ENCODE measurements around the gene JAZF1. TPM values are rescaled to one million over a fixed set of nuclear protein-coding genes. Genes with fewer than 3 reads are reported as not detected.
A peak's percentile ranks its signal among the peaks of the same experiment; 100 is the strongest.

The JAZF1 gene
- total RNA-seq, 8 experiments from 2014 or later, result 6.5 to 68.8 (median 17.6) TPM

DNA sequence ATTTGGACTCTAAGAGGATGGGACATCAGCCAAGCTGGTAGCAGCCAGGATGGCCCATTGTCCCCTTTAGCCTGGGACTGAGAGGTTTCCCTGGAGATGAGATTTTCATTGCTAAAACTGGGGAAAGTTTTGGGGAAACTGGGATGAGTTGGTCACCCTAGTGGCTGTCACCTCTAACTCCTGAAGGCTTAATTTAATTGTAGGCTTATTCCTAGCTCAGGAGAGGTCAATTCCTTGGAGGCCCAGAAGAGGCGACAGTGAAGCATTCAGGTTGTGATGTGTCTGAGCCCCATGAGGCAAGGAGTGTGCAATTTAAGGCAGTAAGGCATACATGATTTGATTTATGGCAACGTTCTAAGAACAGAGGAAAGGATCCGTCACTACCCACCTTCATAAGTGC, 24.9 kb upstream of the JAZF1 start:
- 54 to 100% (median 80%) methylated on average over 1 to 3 of the region's 3 CpGs; no CpG with 5 or more reads in 1 of the 10 experiments for WGBS, 10 experiments
- Histone ChIP-seq H3K27ac (no peak overlapping the region), H3K4me3 (no peak overlapping the region), H3K4me1 (replicated peaks in 1 of 2) (no peaks in the 10 kb centered on the region)
- no peak for ATAC-seq (replicated peaks in 6 of 8)
- in situ Hi-C loops (cut with MboI; ENCODE audit: low pct_unique_long_range_greater_than_20kb in 2 of 9, low sequenced_read_pairs in 9 of 9, unreplicated experiment in 9 of 9), result no loop called here

DNA sequence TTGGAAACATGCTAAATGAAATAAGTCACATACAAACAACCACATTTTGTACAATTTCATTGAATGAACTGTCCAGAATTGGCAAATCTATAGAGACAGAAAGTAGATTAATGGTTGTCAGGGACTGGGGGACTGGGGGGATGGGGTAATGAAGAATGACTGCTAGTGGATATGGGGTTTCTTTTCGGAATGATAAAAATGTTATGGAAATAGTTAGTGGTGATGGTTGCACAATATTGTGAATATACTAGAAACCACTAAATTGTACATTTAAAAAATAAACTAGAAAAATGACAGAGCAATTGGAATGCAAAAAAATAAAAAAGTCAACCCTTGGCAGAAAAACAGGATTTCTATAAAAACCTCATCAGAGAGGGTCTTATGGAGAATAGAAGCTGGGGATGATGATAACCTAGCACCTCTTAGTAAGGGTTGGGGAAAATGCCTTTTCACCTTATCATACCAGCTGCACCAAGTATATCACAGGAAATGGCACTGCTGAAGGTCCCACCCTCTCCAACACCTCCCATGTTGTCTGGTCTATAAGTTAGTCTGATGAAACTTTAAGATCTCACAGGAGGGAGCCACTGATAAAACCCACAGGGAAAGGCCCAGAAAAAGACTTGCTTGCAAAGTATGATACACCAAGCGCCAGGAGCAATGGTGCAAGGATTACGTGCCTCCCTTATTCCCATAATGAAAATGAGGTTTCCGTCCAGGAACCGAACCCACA, 23.1 kb upstream of the JAZF1 start:
- no peak for ATAC-seq (replicated peaks in 6 of 8)
- H3K4me3 ChIP-seq, result no peak overlapping the region
- 57 to 100% (median 97%) methylated on average over 1 to 5 of the region's 5 CpGs for WGBS, 10 experiments
- H3K4me1 ChIP-seq (replicated peaks in 1 of 2), result no peaks in the 10 kb centered on the region
- H3K27ac ChIP-seq, result no peak overlapping the region
- in situ Hi-C loops (cut with MboI; ENCODE audit: low pct_unique_long_range_greater_than_20kb in 2 of 9, low sequenced_read_pairs in 9 of 9, unreplicated experiment in 9 of 9), result no loop called here

DNA sequence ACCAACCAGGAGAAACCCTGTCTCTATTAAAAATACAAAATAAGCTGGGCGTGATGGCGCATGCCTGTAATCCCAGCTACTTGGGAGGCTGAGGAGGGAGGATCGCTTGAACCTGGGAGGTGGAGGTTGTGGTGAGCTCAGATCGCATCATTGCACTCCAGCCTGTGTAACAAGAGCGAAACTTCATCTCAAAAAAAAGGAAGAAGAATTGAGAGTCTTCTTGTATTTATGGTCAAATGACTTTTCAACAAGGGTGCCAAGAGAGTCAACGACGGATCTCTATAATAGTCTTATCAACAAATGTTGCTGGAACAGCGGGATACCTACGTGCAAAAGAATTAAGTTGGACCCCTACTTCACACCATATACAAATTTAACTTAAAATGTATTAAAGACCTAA, 21.6 kb upstream of the JAZF1 start:
- in situ Hi-C loops (cut with MboI; ENCODE audit: low pct_unique_long_range_greater_than_20kb in 2 of 9, low sequenced_read_pairs in 9 of 9, unreplicated experiment in 9 of 9), result no loop called here
- H3K4me3 ChIP-seq, result no peak overlapping the region
- no peak overlapping the region for H3K27ac ChIP-seq
- WGBS, 10 experiments, result 83 to 100% (median 96%) methylated on average over 1 to 9 of the region's 9 CpGs; no CpG with 5 or more reads in 1 of the 10 experiments
- ATAC-seq (replicated peaks in 6 of 8), result no peak
- no peaks in the 10 kb centered on the region for H3K4me1 ChIP-seq (replicated peaks in 1 of 2)

DNA sequence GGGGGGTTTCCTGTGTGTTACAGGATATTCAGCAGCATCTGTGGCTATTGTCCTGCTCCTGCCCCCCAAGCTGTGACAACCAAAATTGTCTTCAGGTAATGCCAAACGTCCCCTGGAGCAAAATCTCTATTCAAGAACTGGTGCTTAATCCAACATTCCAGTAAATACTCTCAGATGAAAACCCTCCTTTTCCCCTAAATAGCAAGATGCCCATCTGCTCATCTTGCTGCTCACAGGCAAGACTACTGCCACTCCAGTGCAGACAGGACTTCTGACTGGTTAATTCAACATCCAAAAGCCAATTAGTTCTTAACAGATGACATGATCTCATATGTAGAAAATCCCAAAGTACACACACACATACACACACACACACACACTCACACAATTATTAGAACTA, 20.5 kb upstream of the JAZF1 start:
- no peaks in the 10 kb centered on the region for H3K4me1 ChIP-seq (replicated peaks in 1 of 2)
- H3K27ac ChIP-seq, result no peak overlapping the region
- 17 to 44% (median 29%) methylated on average over 1 of the region's 1 CpG; no CpG with 5 or more reads in 7 of the 10 experiments for WGBS, 10 experiments
- H3K4me3 ChIP-seq, result no peak overlapping the region
- ATAC-seq (replicated peaks in 6 of 8), result peak in 1 of 8 experiments; percentile 53
- in situ Hi-C loops (cut with MboI; ENCODE audit: low pct_unique_long_range_greater_than_20kb in 2 of 9, low sequenced_read_pairs in 9 of 9, unreplicated experiment in 9 of 9), result no loop called here

DNA sequence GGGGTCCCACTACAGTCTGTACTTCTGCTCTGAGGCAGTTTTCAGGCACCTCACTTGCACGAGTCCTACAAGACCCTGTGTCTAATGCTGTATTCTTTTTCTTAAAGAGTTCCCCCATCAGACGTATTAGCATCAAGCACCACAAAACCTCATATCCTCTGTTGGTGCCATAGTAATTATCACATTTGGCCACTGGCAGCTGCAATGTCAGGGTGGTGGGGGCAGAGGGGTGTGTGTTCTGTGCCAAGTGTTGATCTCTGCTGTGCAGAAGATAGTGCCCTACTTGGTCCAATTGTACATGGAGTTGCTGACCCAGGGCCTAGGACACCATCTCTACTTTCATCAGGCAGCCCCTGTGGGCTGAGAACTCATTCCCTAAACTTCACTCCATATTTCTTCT, 20.0 kb upstream of the JAZF1 start:
- ATAC-seq (replicated peaks in 6 of 8), result no peak
- no peak overlapping the region for H3K27ac ChIP-seq
- in situ Hi-C loops (cut with MboI; ENCODE audit: low pct_unique_long_range_greater_than_20kb in 2 of 9, low sequenced_read_pairs in 9 of 9, unreplicated experiment in 9 of 9), result no loop called here
- no peak overlapping the region for H3K4me3 ChIP-seq
- 20 to 100% (median 87%) methylated on average over 1 to 2 of the region's 2 CpGs; no CpG with 5 or more reads in 3 of the 10 experiments for WGBS, 10 experiments
- no peaks in the 10 kb centered on the region for H3K4me1 ChIP-seq (replicated peaks in 1 of 2)

DNA sequence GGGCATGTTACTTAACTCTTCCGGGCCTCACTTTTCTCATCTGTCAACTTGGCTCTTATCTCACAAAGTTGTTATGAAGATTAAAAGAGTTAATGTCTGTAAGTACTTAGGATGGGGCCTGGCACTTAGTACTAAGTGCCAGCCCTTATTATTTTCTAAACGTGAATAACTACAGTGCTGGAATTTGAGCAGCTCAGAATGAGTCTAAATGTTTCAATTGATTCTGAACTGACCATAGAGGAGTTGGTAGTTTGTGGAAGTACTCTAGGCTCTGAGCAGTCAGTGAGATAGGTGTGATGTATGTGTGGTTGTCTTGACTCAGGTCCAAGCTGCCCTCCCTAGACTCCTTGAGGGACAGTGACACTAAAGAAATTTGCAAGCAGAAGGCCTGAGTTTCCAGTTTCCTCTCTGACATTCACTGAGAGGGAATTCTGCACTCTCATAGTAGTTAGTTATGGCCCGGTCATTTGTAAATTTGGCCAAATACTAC, 18.5 kb upstream of the JAZF1 start:
- no peaks in the 10 kb centered on the region for H3K4me1 ChIP-seq (replicated peaks in 1 of 2)
- H3K27ac ChIP-seq, result no peak overlapping the region
- H3K4me3 ChIP-seq, result no peak overlapping the region
- in situ Hi-C loops (cut with MboI; ENCODE audit: low pct_unique_long_range_greater_than_20kb in 2 of 9, low sequenced_read_pairs in 9 of 9, unreplicated experiment in 9 of 9), result loop anchor here in 1 of 9 experiments (25.0 kb wide), 1 partner anchor 663 kb away; no protein-coding TSS in a partner anchor
- WGBS, 10 experiments, result 51 to 100% (median 87%) methylated on average over 1 to 3 of the region's 3 CpGs
- ATAC-seq (replicated peaks in 6 of 8), result no peak

DNA sequence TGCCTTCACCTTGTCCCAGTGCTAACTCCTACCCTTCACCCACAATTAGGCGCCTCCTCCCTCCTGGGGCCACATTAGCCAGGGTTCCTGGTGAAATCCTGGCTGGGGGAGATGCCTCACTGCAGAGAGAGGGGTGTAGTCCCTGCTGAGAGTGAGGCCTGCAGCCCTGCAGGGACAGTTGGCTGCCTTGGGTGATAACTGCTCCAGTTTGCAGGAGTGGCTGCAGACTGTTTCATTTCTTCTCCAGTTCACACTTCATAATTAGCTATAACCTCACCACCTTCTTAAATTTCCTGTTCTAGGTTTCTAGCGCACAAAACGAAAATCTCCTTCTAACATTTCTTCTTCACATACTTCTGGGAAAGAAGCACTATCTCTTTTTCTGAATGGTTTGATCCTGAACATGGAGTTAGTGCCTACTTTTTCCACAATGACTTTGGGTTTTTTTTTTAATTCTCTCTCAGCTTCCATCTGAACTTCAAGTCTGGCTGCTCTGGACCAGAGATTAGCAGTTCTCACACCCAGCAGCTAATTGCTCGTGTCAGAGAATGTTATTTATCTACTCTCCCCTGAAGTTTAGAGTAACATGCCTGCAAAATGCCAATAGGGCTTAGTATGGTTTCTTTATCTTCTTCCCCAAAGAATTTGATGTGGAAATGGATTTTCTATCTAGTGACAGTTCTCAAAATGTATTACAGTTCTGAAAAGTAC, 15.5 kb upstream of the JAZF1 start:
- no peak overlapping the region for H3K4me3 ChIP-seq
- no peak overlapping the region for H3K27ac ChIP-seq
- ATAC-seq (replicated peaks in 6 of 8), result no peak
- H3K4me1 ChIP-seq (replicated peaks in 1 of 2), result no peaks in the 10 kb centered on the region
- in situ Hi-C loops (cut with MboI; ENCODE audit: low pct_unique_long_range_greater_than_20kb in 2 of 9, low sequenced_read_pairs in 9 of 9, unreplicated experiment in 9 of 9), result loop anchor here in 1 of 9 experiments (25.0 kb wide), 1 partner anchor 666 kb away; no protein-coding TSS in a partner anchor
- 61 to 93% (median 79%) methylated on average over 1 to 3 of the region's 4 CpGs for WGBS, 10 experiments

DNA sequence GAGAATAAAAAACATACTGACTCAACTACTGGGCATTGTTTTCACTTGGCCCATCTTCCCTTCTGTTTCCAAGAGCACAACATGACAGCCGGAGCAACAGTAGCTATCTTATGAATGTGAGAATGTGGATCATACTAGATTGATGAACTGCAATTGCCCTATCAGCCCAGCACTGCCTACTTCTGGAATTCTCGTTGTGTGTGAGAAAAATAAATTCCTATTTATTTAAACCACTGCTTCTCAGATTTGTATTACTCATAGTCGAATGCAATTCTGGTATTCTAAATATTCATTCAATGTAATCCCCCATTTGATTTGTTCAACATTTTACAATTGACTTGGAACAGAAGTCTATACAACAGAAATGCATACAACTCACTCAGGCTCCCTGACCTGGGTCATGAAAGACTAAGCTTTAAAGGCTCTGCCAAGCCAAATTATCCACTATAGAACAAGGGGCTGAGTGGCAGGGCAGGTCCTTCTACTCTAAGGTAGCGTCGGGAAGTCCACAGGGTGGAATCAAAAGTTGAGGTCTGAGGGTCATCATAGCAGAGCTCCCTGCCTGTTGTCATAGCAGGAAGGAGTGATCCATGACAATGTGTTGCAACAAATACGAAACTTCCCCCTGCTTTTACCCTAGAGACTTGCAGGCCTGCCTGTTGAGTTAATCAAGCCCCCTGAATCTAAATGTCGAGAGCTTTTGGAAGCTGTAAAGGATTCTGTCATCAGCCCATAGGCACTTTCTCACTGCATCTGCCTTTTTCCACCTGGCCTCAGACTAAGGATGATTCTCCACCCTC, 12.4 kb upstream of the JAZF1 start:
- peak in 3 of 8 experiments; percentile 61 to 79 (median 61) for ATAC-seq (replicated peaks in 6 of 8)
- no peak overlapping the region for H3K4me3 ChIP-seq
- in situ Hi-C loops (cut with MboI; ENCODE audit: low pct_unique_long_range_greater_than_20kb in 2 of 9, low sequenced_read_pairs in 9 of 9, unreplicated experiment in 9 of 9), result loop anchor here in 1 of 9 experiments (25.0 kb wide), 1 partner anchor 669 kb away; no protein-coding TSS in a partner anchor
- WGBS, 10 experiments, result 0 to 89% (median 66%) methylated on average over 1 to 6 of the region's 7 CpGs; no CpG with 5 or more reads in 1 of the 10 experiments
- no peak overlapping the region for H3K27ac ChIP-seq
- H3K4me1 ChIP-seq (replicated peaks in 1 of 2), result no peaks in the 10 kb centered on the region

DNA sequence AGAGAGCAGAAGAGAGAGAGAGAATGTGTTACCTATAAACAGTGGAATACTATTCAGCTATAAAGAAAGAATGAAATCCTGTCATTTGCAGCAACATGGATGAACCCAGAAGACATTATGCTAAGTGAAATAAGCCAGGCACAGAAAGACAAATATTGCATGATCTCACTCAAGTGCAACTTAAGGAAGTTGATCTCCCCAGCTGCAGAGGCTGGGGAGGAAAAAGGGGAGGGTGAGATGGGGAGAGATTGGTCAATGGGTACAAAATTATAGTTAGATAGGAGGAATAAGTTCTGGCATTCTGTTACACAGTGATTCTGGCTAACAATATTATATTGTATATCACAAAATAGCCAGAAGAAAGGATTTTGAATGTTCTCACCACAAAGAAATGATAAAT, 11.2 kb upstream of the JAZF1 start:
- H3K27ac ChIP-seq, result no peak overlapping the region
- H3K4me1 ChIP-seq (replicated peaks in 1 of 2), result no peaks in the 10 kb centered on the region
- in situ Hi-C loops (cut with MboI; ENCODE audit: low pct_unique_long_range_greater_than_20kb in 2 of 9, low sequenced_read_pairs in 9 of 9, unreplicated experiment in 9 of 9), result loop anchor here in 1 of 9 experiments (25.0 kb wide), 1 partner anchor 671 kb away; no protein-coding TSS in a partner anchor
- ATAC-seq (replicated peaks in 6 of 8), result no peak
- no peak overlapping the region for H3K4me3 ChIP-seq

DNA sequence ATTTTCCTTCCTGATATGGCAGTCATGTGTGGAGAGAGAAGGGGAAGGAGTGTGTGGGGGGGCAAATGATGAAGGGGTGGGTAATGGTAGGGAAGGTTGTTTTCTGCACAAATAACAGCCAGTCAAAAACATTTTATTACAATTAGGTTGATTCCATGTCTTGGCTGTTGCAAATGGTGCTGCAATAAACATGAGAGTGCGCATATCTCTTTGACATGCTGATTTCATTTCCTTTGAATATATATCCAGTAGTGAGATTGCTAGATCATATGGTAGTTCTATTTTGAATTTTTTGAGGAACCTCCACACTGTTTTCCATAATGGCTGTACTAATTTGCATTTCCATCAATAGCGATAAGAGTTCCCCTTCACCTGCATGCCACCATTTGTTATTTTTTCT, 10.6 kb upstream of the JAZF1 start:
- Histone ChIP-seq H3K27ac (no peak overlapping the region), H3K4me1 (replicated peaks in 1 of 2) (no peaks in the 10 kb centered on the region), H3K4me3 (no peak overlapping the region)
- 50 to 100% (median 95%) methylated on average over 1 to 2 of the region's 2 CpGs; no CpG with 5 or more reads in 1 of the 10 experiments for WGBS, 10 experiments
- in situ Hi-C loops (cut with MboI; ENCODE audit: low pct_unique_long_range_greater_than_20kb in 2 of 9, low sequenced_read_pairs in 9 of 9, unreplicated experiment in 9 of 9), result loop anchor here in 1 of 9 experiments (25.0 kb wide), 1 partner anchor 671 kb away; no protein-coding TSS in a partner anchor
- ATAC-seq (replicated peaks in 6 of 8), result peak in 4 of 8 experiments; percentile 46 to 64 (median 60)

DNA sequence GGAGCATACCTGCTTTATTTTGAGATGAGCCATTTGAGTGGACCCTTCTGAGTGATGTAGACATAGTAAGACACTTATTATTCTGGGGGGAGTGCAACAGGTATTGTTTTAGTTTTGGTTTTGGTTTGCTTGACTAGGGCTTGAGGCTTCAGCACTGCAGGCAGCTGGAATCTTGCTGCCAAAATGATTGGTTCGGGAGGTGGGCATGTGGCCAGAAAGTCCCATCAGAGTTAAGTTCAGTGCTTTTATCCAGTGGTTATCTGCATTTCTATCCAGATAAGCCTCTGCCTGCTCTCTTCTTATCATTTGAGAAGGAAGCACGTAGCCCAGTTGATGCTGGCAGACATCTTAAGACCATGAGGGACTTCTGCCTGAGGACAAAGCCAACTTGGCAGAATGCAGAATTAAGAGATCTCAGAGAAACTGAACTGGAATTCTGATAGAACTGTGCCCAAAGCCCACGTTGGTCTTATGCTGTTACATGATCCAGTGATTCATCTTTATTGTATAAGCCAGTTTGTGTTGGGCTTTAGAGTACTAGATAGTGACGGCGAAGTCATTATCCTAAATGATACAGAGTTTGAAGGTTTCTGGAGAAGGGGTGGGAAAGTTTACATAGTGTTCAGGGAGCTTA, 9.6 kb upstream of the JAZF1 start:
- H3K27ac ChIP-seq, result no peak overlapping the region
- in situ Hi-C loops (cut with MboI; ENCODE audit: low pct_unique_long_range_greater_than_20kb in 2 of 9, low sequenced_read_pairs in 9 of 9, unreplicated experiment in 9 of 9), result loop anchor here in 1 of 9 experiments (25.0 kb wide), 1 partner anchor 672 kb away; no protein-coding TSS in a partner anchor
- no peak overlapping the region for H3K4me3 ChIP-seq
- ATAC-seq (replicated peaks in 6 of 8), result no peak
- 50 to 91% (median 66%) methylated on average over 1 to 5 of the region's 5 CpGs; no CpG with 5 or more reads in 3 of the 10 experiments for WGBS, 10 experiments
- no peaks in the 10 kb centered on the region for H3K4me1 ChIP-seq (replicated peaks in 1 of 2)

DNA sequence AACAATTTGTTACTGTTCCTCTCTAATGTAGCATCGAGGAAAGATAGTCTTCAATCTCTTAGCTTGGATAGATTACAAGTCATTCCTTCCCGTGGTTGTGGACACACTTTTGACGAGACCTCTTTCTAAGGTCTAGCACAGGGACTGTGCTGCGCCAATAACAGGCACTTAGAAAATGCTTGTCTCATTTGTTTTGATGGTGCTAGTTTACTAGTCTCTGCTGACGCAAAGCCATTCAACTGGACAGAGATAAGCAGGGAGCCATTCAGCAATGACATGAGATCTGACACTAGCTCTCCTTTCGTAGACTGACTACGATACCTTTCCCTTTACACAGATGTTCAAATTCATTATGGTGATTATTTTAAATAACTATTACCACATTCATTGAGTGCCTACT, 6.4 kb upstream of the JAZF1 start:
- 82 to 100% (median 92%) methylated on average over 2 to 7 of the region's 7 CpGs; no CpG with 5 or more reads in 1 of the 10 experiments for WGBS, 10 experiments
- H3K27ac ChIP-seq, result no peak overlapping the region
- no peaks in the 10 kb centered on the region for H3K4me1 ChIP-seq (replicated peaks in 1 of 2)
- ATAC-seq (replicated peaks in 6 of 8), result no peak
- H3K4me3 ChIP-seq, result no peak overlapping the region
- in situ Hi-C loops (cut with MboI; ENCODE audit: low pct_unique_long_range_greater_than_20kb in 2 of 9, low sequenced_read_pairs in 9 of 9, unreplicated experiment in 9 of 9), result loop anchor here in 1 of 9 experiments (25.0 kb wide), 1 partner anchor 675 kb away; no protein-coding TSS in a partner anchor
